ENCODE results near the gene RALY. TPM values are rescaled to one million over a fixed set of nuclear protein-coding genes. Genes with fewer than 3 reads are reported as not detected.

The RALY gene
- total RNA-seq, 1 experiment from 2014 or later = 298 TPM

- no TSS peak for BruUV-seq (replicated peaks)
- H3K4me3 ChIP-seq (ENCODE audit: low read depth, low read length) = no peak overlapping the region
- no peak overlapping the region for H3K27ac Mint-ChIP-seq (ENCODE audit: unreplicated experiment)
- intact Hi-C loops (cut with micrococcal nuclease; ENCODE audit: unreplicated experiment) = no loop called here
- POLR2A ChIA-PET = interaction anchor here (0.6 kb wide), 1 partner anchor 78 kb away, joined by 3 read pairs; the partner anchor contains the start of gene RALY
- H3K4me1 Mint-ChIP-seq (ENCODE audit: low read depth, unreplicated experiment) = no peaks in the 10 kb centered on the region
- H3K9me3 Mint-ChIP-seq (ENCODE audit: unreplicated experiment) = no peaks in the 10 kb centered on the region
- DNase-seq = no peak
- H3K36me3 Mint-ChIP-seq (ENCODE audit: insufficient read depth, unreplicated experiment) = peaks cover 47% of the 10 kb centered on the region
- no peaks in the 10 kb centered on the region for H3K27me3 ChIP-seq (replicated peaks; ENCODE audit: control insufficient read depth, insufficient read depth, low read length)
- no peaks in the 10 kb centered on the region for H3K9me3 ChIP-seq
- CTCF ChIA-PET = interaction anchor here (0.9 to 1.7 kb wide), 2 partner anchors 139 to 209 kb away, joined by 4 read pairs; no protein-coding TSS in a partner anchor
- no peaks in the 10 kb centered on the region for H3K4me1 ChIP-seq
- H3K4me3 Mint-ChIP-seq (ENCODE audit: unreplicated experiment) = no peak overlapping the region
- H3K36me3 ChIP-seq (ENCODE audit: control insufficient read depth, insufficient read depth, low read length) = peaks cover 12% of the 10 kb centered on the region
- TF ChIP-seq, protein P1, sequence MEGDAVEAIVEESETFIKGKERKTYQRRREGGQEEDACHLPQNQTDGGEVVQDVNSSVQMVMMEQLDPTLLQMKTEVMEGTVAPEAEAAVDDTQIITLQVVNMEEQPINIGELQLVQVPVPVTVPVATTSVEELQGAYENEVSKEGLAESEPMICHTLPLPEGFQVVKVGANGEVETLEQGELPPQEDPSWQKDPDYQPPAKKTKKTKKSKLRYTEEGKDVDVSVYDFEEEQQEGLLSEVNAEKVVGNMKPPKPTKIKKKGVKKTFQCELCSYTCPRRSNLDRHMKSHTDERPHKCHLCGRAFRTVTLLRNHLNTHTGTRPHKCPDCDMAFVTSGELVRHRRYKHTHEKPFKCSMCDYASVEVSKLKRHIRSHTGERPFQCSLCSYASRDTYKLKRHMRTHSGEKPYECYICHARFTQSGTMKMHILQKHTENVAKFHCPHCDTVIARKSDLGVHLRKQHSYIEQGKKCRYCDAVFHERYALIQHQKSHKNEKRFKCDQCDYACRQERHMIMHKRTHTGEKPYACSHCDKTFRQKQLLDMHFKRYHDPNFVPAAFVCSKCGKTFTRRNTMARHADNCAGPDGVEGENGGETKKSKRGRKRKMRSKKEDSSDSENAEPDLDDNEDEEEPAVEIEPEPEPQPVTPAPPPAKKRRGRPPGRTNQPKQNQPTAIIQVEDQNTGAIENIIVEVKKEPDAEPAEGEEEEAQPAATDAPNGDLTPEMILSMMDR (IDR thresholded peaks at IDR 0.05; ENCODE audit: insufficient read depth in 1 of 2, low read depth in 1 of 2, low read length in 1 of 2, severe bottlenecking in 1 of 2, unreplicated experiment in 1 of 2) = no peak
- no peaks in the 10 kb centered on the region for H3K27me3 Mint-ChIP-seq (ENCODE audit: insufficient read depth, unreplicated experiment)
Observed at GRCh38 chr20:34072076-34072475, 78.4 kb downstream of the RALY start.

DNA sequence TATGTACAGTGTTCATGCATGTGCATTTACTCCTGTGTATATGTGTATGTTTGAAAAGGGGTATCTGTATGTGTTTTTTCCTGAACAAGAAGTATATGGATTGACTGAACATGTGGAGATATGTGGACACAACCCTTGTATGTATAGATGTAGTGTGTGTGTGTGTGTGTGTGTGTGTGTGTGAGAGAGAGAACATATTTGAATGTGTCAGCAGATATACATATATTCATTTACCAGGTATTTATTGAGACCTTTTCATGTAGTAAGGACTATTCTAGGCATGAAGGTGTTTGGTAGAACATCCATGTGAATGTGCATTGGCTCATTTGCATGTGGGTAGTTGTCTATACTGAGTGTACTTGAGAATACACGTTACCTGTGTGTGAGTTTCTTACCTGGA lies 79.1 kb downstream of the RALY start:
- Mint-ChIP-seq H3K4me3 (ENCODE audit: unreplicated experiment) (no peak overlapping the region), H3K27ac (ENCODE audit: unreplicated experiment) (no peak overlapping the region), H3K36me3 (ENCODE audit: insufficient read depth, unreplicated experiment) (peaks cover 53% of the 10 kb centered on the region), H3K9me3 (ENCODE audit: unreplicated experiment) (no peaks in the 10 kb centered on the region), H3K4me1 (ENCODE audit: low read depth, unreplicated experiment) (no peaks in the 10 kb centered on the region), H3K27me3 (ENCODE audit: insufficient read depth, unreplicated experiment) (no peaks in the 10 kb centered on the region)
- DNase-seq = no peak
- no TSS peak for BruUV-seq (replicated peaks)
- POLR2A ChIA-PET = no interaction called here
- H3K27me3 ChIP-seq (replicated peaks; ENCODE audit: control insufficient read depth, insufficient read depth, low read length) = no peaks in the 10 kb centered on the region
- no peaks in the 10 kb centered on the region for H3K4me1 ChIP-seq
- intact Hi-C loops (cut with micrococcal nuclease; ENCODE audit: unreplicated experiment) = no loop called here
- no peaks in the 10 kb centered on the region for H3K9me3 ChIP-seq
- peaks cover 12% of the 10 kb centered on the region for H3K36me3 ChIP-seq (ENCODE audit: control insufficient read depth, insufficient read depth, low read length)
- TF ChIP-seq, protein P1 (IDR thresholded peaks at IDR 0.05; ENCODE audit: insufficient read depth in 1 of 2, low read depth in 1 of 2, low read length in 1 of 2, severe bottlenecking in 1 of 2, unreplicated experiment in 1 of 2) = no peak
- H3K4me3 ChIP-seq (ENCODE audit: low read depth, low read length) = no peak overlapping the region
- CTCF ChIA-PET = interaction anchor here (0.9 to 1.7 kb wide), 2 partner anchors 139 to 210 kb away, joined by 4 read pairs; no protein-coding TSS in a partner anchor

DNA sequence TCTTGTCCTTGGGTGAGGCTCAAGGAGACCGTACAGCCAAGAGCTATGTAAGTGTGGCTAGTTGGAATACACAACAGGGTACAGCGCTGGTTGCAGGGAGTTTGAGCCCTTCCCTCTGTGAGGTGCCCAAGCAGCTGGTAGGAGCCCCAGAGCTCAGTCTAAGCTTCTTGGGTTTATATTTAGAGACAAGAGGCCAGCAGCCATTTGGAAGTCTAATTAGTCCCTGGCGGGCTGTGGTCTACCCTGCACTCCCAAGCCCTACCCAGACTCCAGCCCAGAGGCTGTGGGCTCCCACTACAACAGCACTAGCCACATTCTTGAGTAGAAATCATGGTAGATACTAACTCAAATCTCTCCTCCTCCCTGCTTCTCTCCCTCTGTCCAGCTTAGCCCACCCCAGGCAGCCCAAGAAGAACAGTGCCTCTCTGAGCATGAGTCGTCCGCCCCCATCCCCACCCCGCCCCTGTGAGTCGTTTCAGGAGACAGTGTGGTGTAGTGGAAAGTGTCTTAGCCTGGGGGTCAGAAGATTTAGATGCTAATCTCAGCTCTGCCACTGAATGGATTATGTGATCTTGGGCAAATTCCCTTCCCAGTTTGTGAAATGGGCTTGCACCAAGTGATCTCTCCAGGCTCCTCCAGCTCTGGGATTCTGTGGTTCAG lies 80.5 kb downstream of the RALY start:
- Mint-ChIP-seq H3K4me1 (ENCODE audit: low read depth, unreplicated experiment) (no peaks in the 10 kb centered on the region), H3K27me3 (ENCODE audit: insufficient read depth, unreplicated experiment) (no peaks in the 10 kb centered on the region), H3K36me3 (ENCODE audit: insufficient read depth, unreplicated experiment) (peaks cover 65% of the 10 kb centered on the region), H3K4me3 (ENCODE audit: unreplicated experiment) (no peak overlapping the region), H3K27ac (ENCODE audit: unreplicated experiment) (no peak overlapping the region), H3K9me3 (ENCODE audit: unreplicated experiment) (no peaks in the 10 kb centered on the region)
- TF ChIP-seq, protein P1 (IDR thresholded peaks at IDR 0.05; ENCODE audit: insufficient read depth in 1 of 2, low read depth in 1 of 2, low read length in 1 of 2, severe bottlenecking in 1 of 2, unreplicated experiment in 1 of 2) = no peak
- ChIA-PET CTCF (interaction anchor here (1.0 to 1.1 kb wide), 2 partner anchors 39 to 408 kb away, joined by 3 read pairs; partner anchors contain the start of gene ACTL10), POLR2A (no interaction called here)
- Histone ChIP-seq H3K4me3 (ENCODE audit: low read depth, low read length) (no peak overlapping the region), H3K9me3 (no peaks in the 10 kb centered on the region), H3K4me1 (no peaks in the 10 kb centered on the region), H3K27me3 (replicated peaks; ENCODE audit: control insufficient read depth, insufficient read depth, low read length) (no peaks in the 10 kb centered on the region), H3K36me3 (ENCODE audit: control insufficient read depth, insufficient read depth, low read length) (peaks cover 12% of the 10 kb centered on the region)
- DNase-seq = peak in 1 of 2 experiments; percentile 39
- no TSS peak for BruUV-seq (replicated peaks)
- intact Hi-C loops (cut with micrococcal nuclease; ENCODE audit: unreplicated experiment) = no loop called here

Measured in Caco-2 (cell line).